HG02981 (cell line): ENCODE measurements around the gene KIF7.

Experiments used
- ATAC-seq: cut with Tn5 transposase; IDR thresholded peaks from one replicate; pipeline ENCODE4 v1.9.1; 2021; ENCODE audit warnings: mild to moderate bottlenecking, moderate library complexity; ENCODE audit not compliant: unreplicated experiment

The KIF7 gene

GRCh38 chr15:89648106-89649012 lies 6.9 kb downstream of the KIF7 start:
- no peak for ATAC-seq

GRCh38 chr15:89647191-89647851 lies 7.9 kb downstream of the KIF7 start:
- peak; percentile 64 for ATAC-seq

- no peak for ATAC-seq
These were observed 8.7 kb downstream of the KIF7 start for GRCh38 chr15:89646416-89647141.

- no peak for ATAC-seq
These were observed 9.6 kb downstream of the KIF7 start for GRCh38 chr15:89645680-89646079.

- ATAC-seq: no peak
These were observed 13.2 kb downstream of the KIF7 start for GRCh38 chr15:89642106-89642505.

- no peak for ATAC-seq
These were observed 14.2 kb downstream of the KIF7 start for GRCh38 chr15:89641053-89641452.

GRCh38 chr15:89640245-89640644 lies 15.0 kb downstream of the KIF7 start:
- no peak for ATAC-seq

GRCh38 chr15:89633585-89633984 lies 21.7 kb downstream of the KIF7 start:
- ATAC-seq: no peak

- no peak for ATAC-seq
These were observed 22.5 kb downstream of the KIF7 start for GRCh38 chr15:89632563-89633430.

GRCh38 chr15:89631902-89632264 lies 23.4 kb downstream of the KIF7 start:
- no peak for ATAC-seq

GRCh38 chr15:89630974-89631901 lies 24.0 kb downstream of the KIF7 start:
- no peak for ATAC-seq

GRCh38 chr15:89630260-89630659 lies 25.0 kb downstream of the KIF7 start:
- ATAC-seq: no peak

GRCh38 chr15:89629829-89630228 lies 25.4 kb downstream of the KIF7 start:
- no peak for ATAC-seq

- no peak for ATAC-seq
These were observed 26.2 kb downstream of the KIF7 start for GRCh38 chr15:89628806-89629715.

- no peak for ATAC-seq
These were observed 27.0 kb downstream of the KIF7 start for GRCh38 chr15:89628301-89628700.

- ATAC-seq: no peak
These were observed 27.9 kb downstream of the KIF7 start for GRCh38 chr15:89627256-89627970.

GRCh38 chr15:89625716-89626115 lies 29.6 kb downstream of the KIF7 start:
- no peak for ATAC-seq

GRCh38 chr15:89623165-89623564 lies 32.1 kb downstream of the KIF7 start:
- ATAC-seq: no peak
